ENCODE results near the gene ERFE. TPM values are rescaled to one million over a fixed set of nuclear protein-coding genes. Genes with fewer than 3 reads are reported as not detected.

The ERFE gene
- total and polyA plus RNA-seq, 2 donors (not counting 3 experiments of a cell fraction or from before 2014, with no cell fraction given): 0.65 to 1.2 TPM

DNA sequence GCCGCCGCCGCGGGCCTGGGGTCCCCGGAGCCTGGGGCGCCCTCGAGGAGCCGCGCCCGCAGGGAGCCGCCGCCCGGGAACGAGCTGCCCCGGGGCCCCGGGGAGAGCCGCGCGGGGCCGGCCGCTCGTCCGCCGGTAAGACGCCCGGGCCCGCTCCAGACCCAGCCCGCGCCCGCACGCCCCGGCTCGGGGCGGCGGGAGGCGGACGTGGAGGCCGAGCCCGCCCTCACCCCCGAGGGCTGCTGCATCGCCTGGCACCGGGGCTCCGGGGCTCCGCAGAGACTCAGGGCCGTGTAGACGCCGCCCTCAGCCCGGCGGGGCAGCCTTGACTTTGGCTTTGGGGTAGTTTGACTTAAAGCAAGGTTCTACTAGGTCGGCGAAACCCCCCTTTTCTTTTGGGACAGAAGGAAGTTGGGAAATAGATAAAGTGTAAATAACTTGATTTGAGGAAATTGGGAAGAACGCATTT is 335 bp downstream of the ERFE start:
- DNase-seq (ENCODE audit: low read depth, low spot score): no peak
- H3K9ac ChIP-seq (replicated peaks; ENCODE audit: extremely low read depth, insufficient read depth, low read length): no peak overlapping the region
- H3K9me1 ChIP-seq (replicated peaks; ENCODE audit: control insufficient read depth, extremely low read depth, insufficient read depth, low read length): no peaks in the 10 kb centered on the region
- H3K36me3 ChIP-seq (ENCODE audit: control insufficient read depth in 2 of 2, extremely low read depth in 1 of 2, insufficient read depth in 2 of 2, low read length in 2 of 2): no peaks in the 10 kb centered on the region
- no peak overlapping the region for H3K4me3 ChIP-seq (replicated peaks in 1 of 3; ENCODE audit: insufficient read depth in 1 of 3, low read depth in 1 of 3, low read length in 3 of 3)
- H3K27ac ChIP-seq (ENCODE audit: insufficient read depth, low read depth, low read length): no peak overlapping the region
- no peaks in the 10 kb centered on the region for H3K9me3 ChIP-seq (replicated peaks; ENCODE audit: control insufficient read depth, insufficient read depth, low read length)
- no peaks in the 10 kb centered on the region for H3K4me1 ChIP-seq (ENCODE audit: control insufficient read depth, extremely low read depth, insufficient read depth, low read length)
- intact Hi-C loops (cut with micrococcal nuclease): loop anchor here (2.0 kb wide), 1 partner anchor 44 kb away; the partner anchor contains the start of gene ILKAP
- BruUV-seq (replicated peaks): no TSS peak
- POLR2A ChIA-PET: no interaction called here
- peaks cover 3 to 11% of the 10 kb centered on the region in 2 experiments for H3K27me3 ChIP-seq (ENCODE audit: control insufficient read depth in 2 of 2, insufficient read depth in 2 of 2, low read length in 2 of 2)
- no peaks in the 10 kb centered on the region for H3K79me2 ChIP-seq (ENCODE audit: control insufficient read depth, insufficient read depth, low read length)
- dilution Hi-C loops (cut with MboI; ENCODE audit: extremely low pct_ligation_motif_present, low sequenced_read_pairs): no loop called here
- no peak for FAIRE-seq
- no peak for TF ChIP-seq GATA2 (IDR thresholded peaks at IDR 0.05; ENCODE audit: insufficient read depth, insufficient read length, low read depth, low read length)
- TF ChIP-seq, protein P1, sequence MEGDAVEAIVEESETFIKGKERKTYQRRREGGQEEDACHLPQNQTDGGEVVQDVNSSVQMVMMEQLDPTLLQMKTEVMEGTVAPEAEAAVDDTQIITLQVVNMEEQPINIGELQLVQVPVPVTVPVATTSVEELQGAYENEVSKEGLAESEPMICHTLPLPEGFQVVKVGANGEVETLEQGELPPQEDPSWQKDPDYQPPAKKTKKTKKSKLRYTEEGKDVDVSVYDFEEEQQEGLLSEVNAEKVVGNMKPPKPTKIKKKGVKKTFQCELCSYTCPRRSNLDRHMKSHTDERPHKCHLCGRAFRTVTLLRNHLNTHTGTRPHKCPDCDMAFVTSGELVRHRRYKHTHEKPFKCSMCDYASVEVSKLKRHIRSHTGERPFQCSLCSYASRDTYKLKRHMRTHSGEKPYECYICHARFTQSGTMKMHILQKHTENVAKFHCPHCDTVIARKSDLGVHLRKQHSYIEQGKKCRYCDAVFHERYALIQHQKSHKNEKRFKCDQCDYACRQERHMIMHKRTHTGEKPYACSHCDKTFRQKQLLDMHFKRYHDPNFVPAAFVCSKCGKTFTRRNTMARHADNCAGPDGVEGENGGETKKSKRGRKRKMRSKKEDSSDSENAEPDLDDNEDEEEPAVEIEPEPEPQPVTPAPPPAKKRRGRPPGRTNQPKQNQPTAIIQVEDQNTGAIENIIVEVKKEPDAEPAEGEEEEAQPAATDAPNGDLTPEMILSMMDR (IDR thresholded peaks at IDR 0.05; ENCODE audit: extremely low read depth in 1 of 2, insufficient read depth in 1 of 2, low read depth in 1 of 2, low read length in 2 of 2): no peak
- peak overlapping the region; percentile 35 for H3K4me2 ChIP-seq (ENCODE audit: insufficient read depth, low read length)
- H4K20me1 ChIP-seq (replicated peaks; ENCODE audit: control insufficient read depth, extremely low read depth, insufficient read depth, low read length): no peaks in the 10 kb centered on the region
- CTCF ChIA-PET: interaction anchor here (0.8 to 3.2 kb wide), 7 partner anchors 9 to 104 kb away, joined by 3 to 35 read pairs (median 4); no protein-coding TSS in a partner anchor
- H2AFZ ChIP-seq (ENCODE audit: low read depth, low read length): peak overlapping the region; percentile 24

- dilution Hi-C loops (cut with MboI; ENCODE audit: extremely low pct_ligation_motif_present, low sequenced_read_pairs) (no loop called here), intact Hi-C loops (cut with micrococcal nuclease) (loop anchor here (1.0 to 2.0 kb wide), 2 partner anchors 43 to 104 kb away; partner anchors contain the start of gene ILKAP)
- Histone ChIP-seq H3K4me3 (replicated peaks in 1 of 3; ENCODE audit: insufficient read depth in 1 of 3, low read depth in 1 of 3, low read length in 3 of 3) (no peak overlapping the region), H3K79me2 (ENCODE audit: control insufficient read depth, insufficient read depth, low read length) (no peaks in the 10 kb centered on the region), H3K36me3 (ENCODE audit: control insufficient read depth in 2 of 2, extremely low read depth in 1 of 2, insufficient read depth in 2 of 2, low read length in 2 of 2) (no peaks in the 10 kb centered on the region), H3K4me1 (ENCODE audit: control insufficient read depth, extremely low read depth, insufficient read depth, low read length) (no peaks in the 10 kb centered on the region), H3K9me3 (replicated peaks; ENCODE audit: control insufficient read depth, insufficient read depth, low read length) (no peaks in the 10 kb centered on the region), H2AFZ (ENCODE audit: low read depth, low read length) (no peak overlapping the region), H3K4me2 (ENCODE audit: insufficient read depth, low read length) (no peak overlapping the region), H3K9ac (replicated peaks; ENCODE audit: extremely low read depth, insufficient read depth, low read length) (no peak overlapping the region), H4K20me1 (replicated peaks; ENCODE audit: control insufficient read depth, extremely low read depth, insufficient read depth, low read length) (no peaks in the 10 kb centered on the region), H3K27me3 (ENCODE audit: control insufficient read depth in 2 of 2, insufficient read depth in 2 of 2, low read length in 2 of 2) (peaks cover 4 to 13% of the 10 kb centered on the region in 2 experiments), H3K9me1 (replicated peaks; ENCODE audit: control insufficient read depth, extremely low read depth, insufficient read depth, low read length) (no peaks in the 10 kb centered on the region), H3K27ac (ENCODE audit: insufficient read depth, low read depth, low read length) (no peak overlapping the region)
- BruUV-seq (replicated peaks): no TSS peak
- TF ChIP-seq POLR2A (IDR thresholded peaks at IDR 0.05; ENCODE audit: low read depth, low read length) (no peak), FOS (IDR thresholded peaks at IDR 0.05; ENCODE audit: borderline replicate concordance, insufficient read depth, low read length) (no peak), GATA2 (IDR thresholded peaks at IDR 0.05; ENCODE audit: insufficient read depth, insufficient read length, low read depth, low read length) (no peak), JUN (IDR thresholded peaks at IDR 0.05; ENCODE audit: borderline replicate concordance, insufficient read depth, insufficient read length, low read depth) (no peak), MYC (IDR thresholded peaks at IDR 0.05; ENCODE audit: low read depth, low read length) (no peak), EZH2 (IDR thresholded peaks at IDR 0.05; ENCODE audit: borderline replicate concordance, low read depth, low read length, severe bottlenecking) (no peak), MAX (IDR thresholded peaks at IDR 0.05; ENCODE audit: insufficient read depth, insufficient read length) (no peak), POLR2AphosphoS5 (IDR thresholded peaks at IDR 0.05; ENCODE audit: insufficient read depth, low read depth, low read length) (no peak)
- TF ChIP-seq, protein P1 (IDR thresholded peaks at IDR 0.05; ENCODE audit: extremely low read depth in 1 of 2, insufficient read depth in 1 of 2, low read depth in 1 of 2, low read length in 2 of 2): no peak
- DNase-seq (ENCODE audit: low read depth, low spot score): no peak
- CTCF ChIA-PET: interaction anchor here (1.3 to 3.2 kb wide), 4 partner anchors 8 to 104 kb away, joined by 4 to 35 read pairs (median 8); no protein-coding TSS in a partner anchor
- POLR2A ChIA-PET: no interaction called here
- FAIRE-seq: no peak
These were observed 963 bp downstream of the ERFE start for GRCh38 chr2:238159661-238160205.

Data from endothelial cell of umbilical vein (primary cell).